Stimulated activated CD4-positive, alpha-beta T cell treated with anti-CD3 and anti-CD28 coated beads, Interleukin-2, amount 100 ng/mL, for 48 hours (primary cell): ENCODE results near the gene PAK1IP1.
"Not testable (repeated sequence)": the region's sequence is repeated elsewhere in the genome, so short reads cannot be mapped to it uniquely, and the experiment has no call there.

Experiments
- DNase-seq, 2 donors: peaks; one replicate each; pipeline ENCODE4 v3.0.0-alpha.2; 2020

PAK1IP1 gene

GRCh38 chr6:10692965-10693538 is 1.7 kb upstream of the PAK1IP1 start:
- DNase-seq, result no peak

DNA sequence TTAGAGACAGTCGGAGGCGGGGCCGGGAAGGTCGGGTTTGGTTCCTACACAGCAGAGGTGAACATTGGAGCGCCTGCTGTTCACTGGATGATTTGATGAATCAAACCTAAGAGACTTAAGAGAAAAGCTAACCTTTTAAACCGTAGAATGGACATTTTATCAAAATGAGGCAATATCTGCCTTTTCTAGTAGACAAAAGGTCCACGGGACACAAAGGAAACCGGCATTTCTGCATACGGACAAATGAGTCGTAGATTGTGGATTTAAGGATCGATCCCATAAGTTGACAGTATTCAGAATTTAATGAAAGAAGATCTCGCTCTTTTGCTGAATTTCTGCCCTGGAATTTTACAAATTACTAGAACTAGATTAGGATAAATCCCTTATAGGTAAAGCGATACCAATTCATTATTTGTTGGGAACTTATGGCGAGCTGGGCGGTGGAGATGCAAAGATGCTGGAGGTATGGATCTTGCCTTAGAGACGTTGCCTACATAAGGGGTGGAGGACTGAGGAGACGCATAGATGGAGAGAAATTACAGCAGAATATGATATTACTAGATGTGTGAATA is 400 bp downstream of the PAK1IP1 start:
- no peak for DNase-seq

DNA sequence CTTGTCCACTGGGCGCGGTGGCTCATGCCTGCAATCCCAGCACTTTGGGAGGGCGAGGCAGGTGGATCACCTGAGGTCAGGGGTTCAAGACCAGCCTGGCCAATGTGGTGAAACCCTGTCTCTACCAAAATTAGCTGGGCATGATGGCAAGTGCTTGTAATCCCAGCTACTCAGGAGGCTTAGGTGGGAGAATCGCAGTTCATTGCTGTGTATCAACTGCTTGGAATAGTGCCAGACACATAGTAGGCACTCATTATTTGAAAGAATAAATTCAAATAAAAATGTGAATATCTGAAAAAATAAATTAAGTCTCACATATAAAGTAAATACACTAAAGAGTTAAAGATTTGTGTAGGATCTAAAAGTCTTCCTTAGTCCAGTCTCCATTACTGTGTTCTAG is 1.9 kb downstream of the PAK1IP1 start:
- no peak for DNase-seq

DNA sequence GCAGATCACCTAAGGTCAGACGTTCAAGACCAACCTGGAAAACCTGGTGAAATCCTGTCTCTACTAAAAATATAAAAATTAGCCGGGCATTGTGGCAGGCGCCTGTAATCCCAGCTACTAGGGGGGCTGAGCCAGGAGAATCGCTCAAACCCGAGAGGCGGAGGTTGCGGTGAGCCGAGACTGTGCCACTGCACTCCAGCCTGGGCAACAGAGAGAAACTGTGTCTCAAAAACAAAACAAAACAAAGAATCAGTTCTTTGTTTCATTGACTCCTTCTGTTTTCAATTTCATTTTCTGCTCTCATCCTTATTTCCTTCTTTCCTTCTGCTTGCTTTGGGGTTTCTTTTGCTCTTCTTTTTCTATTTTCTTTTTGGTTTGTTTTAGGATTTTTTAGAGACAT is 19.2 kb downstream of the PAK1IP1 start:
- DNase-seq, result no peak

DNA sequence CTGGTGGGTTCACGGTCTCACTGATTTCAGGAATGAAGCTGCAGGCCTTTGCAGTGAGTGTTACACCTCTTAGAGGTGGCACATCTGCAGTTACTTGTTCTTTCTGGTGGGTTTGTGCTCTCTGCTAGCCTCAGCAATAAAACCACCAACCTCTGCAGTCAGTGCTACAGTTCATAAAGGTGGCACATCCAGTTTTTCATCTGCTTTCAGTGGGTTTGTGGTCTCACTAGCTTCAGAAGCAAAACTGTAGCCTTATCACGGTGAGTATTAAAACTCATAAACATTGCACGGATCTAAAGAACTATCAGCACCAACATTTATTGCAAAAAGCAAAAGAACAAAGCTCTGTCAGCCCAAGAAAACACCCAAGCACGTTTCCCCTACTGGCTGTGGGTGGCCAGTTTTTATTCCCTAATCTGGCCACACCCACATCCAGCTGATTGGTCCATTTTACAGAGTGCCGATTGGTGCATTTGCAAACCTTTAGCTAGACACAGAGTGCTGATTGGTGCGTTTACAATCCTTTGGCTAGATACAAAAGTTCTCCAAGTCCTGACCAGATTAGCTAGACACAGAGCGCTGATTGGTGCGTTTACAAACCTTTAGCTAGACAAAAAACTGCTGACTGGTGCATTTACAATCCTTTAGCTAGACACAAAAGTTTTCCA is 24.7 kb downstream of the PAK1IP1 start:
- peak in 1 of 2 donors; percentile 40 for DNase-seq

GRCh38 chr6:10719964-10720264 is 25.1 kb downstream of the PAK1IP1 start:
- no peak for DNase-seq

- DNase-seq, result peak; percentile 47 to 56
Measured at GRCh38 chr6:10720265-10720959, 25.6 kb downstream of the PAK1IP1 start.

DNA sequence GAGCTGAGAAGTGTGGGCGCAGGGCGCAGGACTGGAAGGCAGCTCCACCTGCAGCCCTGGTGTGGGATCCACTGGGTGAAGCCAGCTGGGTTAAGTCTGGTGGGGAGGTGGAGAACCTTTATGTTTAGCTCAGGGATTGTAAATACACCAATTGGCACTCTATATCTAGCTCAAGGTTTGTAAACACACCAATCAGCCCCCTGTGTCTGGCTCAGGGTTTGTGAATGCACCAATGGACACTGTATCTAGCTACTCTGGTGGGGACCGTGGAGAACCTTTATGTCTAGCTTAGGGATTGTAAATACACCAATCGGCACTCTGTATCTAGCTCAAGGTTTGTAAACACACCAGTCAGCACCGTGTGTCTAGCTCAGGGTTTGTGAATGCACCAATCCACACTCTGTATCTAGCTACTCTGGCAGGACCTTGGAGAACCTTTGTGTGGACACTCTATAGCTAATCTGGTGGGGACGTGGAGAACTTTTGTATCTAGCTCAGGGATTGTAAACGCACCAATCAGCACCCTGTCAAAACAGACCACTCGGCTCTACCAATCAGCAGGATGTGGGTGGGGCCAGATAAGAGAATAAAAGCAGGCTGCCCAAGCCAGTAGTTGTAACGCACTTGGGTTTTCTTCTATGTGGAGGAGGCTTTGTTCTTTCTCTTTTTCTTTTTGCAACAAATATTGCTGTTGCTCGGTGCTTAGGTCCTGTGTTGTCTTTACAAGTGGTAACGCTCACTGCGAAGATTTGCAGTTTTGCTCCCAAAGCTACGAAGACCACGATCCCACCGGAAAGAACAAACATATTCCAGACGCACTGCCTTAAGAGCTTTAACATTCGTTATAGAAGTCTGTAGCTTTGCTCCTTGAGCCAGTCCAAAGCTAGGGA is 26.4 kb downstream of the PAK1IP1 start:
- DNase-seq, result not testable (repeated sequence)

DNA sequence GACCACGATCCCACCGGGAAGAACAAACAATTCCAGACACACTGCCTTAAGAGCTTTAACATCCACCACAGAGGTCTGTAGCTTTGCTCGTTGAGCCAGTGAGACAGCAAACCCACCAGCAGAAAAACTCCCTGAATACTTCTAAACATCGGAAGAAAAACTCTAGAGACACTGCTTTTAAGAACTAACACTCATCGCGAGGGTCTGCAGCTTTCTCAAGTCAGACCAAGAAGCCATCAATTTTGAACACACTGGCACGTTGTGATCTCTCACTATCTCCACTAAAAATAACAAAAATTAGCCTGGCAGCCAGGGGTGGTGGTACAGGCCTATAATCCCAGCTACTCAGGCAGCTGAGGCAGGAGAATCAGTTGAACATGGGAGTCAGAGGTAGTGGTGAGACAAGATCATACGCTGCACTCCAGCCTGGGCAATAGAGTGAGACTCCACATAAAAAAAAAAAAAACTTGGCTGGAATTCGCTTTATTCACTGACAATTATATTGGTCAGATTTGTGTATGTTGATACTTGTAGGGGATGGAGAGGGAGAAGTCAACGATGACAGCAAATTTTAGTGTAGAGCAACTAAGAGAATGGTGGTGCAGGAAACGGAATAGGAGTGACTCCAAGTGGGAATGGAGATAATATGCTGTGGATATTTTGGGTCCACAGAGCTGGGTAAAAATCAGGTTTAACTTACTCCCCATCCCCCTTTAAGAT is 27.2 kb downstream of the PAK1IP1 start:
- DNase-seq, result no peak

DNA sequence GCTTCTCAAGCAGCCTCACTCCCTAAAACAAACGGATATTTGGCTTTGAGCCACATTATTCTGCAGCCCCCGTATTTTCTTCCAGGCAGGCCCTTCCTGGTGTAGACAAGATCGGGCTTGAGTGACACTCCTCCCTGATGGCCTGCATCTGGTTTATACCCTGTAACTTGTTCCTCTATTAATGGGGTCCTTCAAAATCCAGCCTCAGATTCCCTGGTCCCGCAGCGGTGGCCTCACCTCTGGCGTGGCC is 27.7 kb downstream of the PAK1IP1 start:
- DNase-seq, result no peak

GRCh38 chr6:10722820-10723566 is 28.2 kb downstream of the PAK1IP1 start, which contains the start of gene TMEM14C:
TMEM14C (plus strand) TSS chr6:10723070; CDS start chr6:10724614, 1,544 bp downstream.
- DNase-seq, result peak; percentile 82 to 85

DNA sequence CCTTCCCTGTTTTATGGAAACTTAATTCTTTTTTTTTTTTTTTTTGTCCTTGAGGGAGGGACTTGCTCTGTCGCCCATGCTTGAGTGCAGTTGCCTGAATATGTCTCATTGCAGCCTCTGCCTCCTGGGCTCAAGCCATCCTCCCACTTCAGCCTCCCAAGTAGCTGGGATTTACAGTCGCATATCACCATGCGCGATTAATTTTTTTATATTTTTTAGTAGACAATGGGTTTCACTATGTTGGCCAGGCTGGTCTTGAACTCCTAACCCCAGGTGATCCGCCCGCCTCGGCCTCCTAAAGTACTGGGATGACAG is 28.8 kb downstream of the PAK1IP1 start:
- DNase-seq, result no peak

- no peak for DNase-seq
Measured at GRCh38 chr6:10725044-10725443, 30.3 kb downstream of the PAK1IP1 start.

DNA sequence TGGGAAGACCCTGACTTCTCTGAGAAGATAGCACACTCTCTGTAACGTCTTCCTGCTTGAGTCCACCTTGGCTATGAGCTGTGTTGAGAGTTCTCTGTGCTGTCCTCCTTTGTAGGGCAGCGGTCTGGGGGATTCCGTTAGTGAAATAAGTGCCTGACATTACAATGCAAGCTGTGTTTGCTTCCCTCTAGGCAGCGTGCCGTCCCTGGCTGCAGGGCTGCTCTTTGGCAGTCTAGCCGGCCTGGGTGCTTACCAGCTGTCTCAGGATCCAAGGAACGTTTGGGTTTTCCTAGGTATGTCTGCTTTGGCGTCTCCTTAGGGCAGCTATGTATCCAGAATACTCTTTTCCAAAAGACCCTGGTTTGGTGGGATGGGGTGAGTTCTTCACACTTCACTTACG is 30.9 kb downstream of the PAK1IP1 start:
- no peak for DNase-seq

- no peak for DNase-seq
Measured at GRCh38 chr6:10730254-10730653, 35.5 kb downstream of the PAK1IP1 start.

GRCh38 chr6:10733151-10733715 is 38.5 kb downstream of the PAK1IP1 start:
- DNase-seq, result no peak

DNA sequence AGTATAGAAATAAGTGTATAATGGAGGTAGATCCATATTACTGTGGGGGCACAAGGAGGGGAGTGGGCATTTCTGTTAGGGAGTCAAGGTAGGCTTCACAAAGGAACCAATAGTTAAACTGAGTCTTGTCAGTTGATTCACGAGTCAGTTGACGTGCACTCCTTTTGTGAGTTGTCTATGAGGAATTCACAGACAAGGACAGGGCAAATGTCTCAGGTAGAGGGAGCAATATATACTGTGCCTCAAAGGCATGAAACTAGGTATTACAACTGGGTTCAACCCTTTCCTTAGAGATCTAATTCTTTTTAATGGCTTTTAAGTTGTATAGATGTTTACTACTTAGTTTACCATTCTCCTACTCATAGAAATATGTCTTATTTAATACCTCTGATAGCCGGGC is 39.1 kb downstream of the PAK1IP1 start:
- DNase-seq, result no peak

- DNase-seq, result no peak
Measured at GRCh38 chr6:10736731-10737130, 42.0 kb downstream of the PAK1IP1 start.

DNA sequence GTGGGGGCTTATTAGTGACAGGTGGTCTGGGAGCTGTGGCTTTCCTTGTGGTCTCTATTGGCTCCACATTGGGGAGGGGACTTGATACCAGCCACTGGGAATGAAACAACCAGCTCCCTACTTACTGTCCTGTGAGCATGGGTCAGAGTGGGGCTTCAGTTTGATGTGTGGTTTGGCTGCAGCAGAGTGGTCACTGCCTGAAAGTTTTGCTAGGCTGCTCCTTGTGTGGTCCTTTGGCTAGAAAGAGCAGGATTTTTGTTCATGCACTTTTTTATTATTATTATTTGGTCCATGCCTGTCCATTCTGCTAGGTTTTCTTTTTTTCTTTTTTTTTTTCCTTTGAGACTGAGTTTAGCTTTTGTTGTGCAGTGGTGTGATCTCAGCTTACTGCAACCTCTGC is 45.3 kb downstream of the PAK1IP1 start:
- DNase-seq, result no peak

GRCh38 chr6:10741643-10742042 is 46.9 kb downstream of the PAK1IP1 start:
- not testable (repeated sequence) for DNase-seq

DNA sequence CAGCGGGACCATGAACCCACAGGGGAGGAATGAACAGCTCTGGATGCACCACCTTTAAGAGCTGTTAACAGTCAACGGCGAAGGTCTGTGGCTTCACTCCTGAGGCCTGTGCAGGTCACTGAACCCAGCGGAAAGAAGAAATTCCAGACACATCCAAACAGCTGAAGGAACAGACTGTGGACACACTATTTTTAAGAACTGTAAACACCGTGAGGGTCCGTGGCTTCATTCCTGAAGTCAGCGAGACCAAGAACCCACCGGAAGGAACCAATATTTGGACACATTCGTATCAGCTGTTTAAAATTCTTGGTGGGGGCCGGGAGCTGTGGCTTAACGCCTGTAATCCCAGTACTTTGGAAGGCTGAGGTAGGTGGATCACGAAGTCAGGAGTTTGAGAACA is 47.5 kb downstream of the PAK1IP1 start:
- DNase-seq, result no peak

DNA sequence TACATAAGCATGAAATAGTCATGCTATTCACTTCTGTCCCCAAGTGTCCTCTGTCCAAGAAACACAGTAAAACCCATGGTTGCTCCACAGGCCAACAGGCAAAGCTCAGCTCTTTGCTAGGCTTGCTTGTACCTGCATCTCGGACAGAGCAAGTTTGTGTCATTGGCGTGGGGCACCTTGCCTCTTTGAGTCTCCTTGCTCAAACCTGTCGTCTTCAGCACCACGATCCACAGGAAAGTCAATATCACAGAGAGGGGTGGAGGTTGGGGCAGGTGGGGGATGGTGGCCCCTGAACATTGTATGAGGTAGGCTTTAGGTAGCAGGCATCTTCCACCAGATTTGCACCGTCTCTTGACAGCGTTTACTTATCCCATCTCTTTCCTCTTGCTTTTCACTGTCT is 48.7 kb downstream of the PAK1IP1 start:
- no peak for DNase-seq
